T-helper 22 cell (primary cell): ENCODE measurements around the gene PDE2A.

Experiments
- DNase-seq: peaks from one replicate; pipeline ENCODE4 v3.0.0-alpha.2; 2020; ENCODE audit warnings: low read depth

PDE2A gene

DNA sequence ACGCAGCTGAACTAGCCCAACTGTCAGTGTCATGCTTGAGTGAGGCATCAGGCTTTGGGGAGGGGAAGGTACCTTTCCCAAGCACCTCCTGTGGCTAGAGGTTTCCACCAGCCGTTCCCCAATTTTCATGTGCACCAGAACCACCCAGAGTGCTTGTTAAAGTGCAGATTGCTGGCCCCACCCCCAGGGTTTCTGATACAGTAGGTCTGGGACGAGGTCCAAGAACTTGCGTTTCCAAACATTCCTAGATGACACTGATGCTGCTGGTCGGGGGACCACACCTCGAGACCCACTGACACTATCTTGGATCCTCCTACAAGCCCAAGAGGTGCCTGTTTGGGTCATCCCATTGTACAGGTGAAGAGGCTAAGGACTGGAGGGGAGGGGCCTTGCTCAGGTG is 59.8 kb downstream of the PDE2A start:
- DNase-seq, result no peak

DNA sequence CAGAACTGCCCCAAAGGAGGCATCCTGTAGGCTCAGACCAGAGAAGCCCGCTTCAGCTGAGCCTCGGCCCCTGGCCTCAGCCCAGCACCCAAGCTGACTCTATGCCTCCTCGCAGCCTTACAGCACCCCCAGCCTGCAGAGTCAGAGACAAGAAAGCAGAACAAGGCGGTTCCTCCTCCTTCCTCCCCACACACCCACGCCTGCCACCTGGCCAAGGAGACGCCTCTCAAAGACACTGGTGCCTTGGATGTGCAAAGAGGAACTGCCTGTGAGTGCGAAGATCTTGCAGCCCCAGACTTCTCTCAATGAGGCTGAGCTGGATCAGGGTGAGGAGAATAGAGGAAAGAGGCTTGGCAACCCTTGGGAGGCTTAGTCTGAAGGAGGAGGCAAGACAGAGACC is 60.2 kb downstream of the PDE2A start:
- DNase-seq, result no peak

DNA sequence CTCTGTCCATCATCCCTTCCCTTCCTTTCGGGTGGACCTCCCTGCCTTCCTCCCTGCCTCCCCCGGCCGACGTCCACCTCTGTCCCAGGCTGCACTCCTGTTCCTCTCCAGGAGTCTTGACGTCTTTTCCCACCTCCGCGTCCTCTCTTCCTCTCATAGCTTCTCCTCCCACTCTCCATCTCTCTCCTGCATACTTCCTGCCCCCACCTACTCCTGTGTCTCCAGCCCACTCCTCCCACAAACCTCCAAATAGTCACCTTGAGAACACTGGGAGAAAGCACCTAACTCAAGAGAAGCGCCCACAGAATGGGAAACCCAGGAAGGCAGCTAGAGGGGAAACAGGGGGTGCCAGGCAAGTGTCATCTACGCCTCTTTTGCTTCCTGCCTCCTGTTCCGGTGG is 60.8 kb downstream of the PDE2A start:
- no peak for DNase-seq

DNA sequence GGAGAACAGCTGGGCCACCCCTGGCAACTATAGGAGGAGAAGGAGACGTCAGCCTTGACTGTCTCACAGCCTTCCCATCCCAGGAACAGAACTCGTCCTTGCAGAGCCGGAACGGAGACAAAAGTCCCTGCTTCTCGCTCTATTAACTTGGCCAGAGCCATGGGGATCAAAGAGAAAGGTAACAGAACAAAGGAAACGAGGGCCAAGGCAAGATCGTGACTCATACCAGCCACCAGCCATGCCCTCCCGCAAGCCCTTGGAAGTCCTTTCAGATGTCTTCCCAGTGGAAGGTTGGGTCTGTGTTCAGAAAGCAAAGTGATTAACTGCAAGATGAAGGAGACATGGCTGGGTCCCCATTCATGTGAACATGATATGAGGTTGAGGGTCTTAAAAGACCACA is 64.7 kb downstream of the PDE2A start:
- DNase-seq, result no peak

DNA sequence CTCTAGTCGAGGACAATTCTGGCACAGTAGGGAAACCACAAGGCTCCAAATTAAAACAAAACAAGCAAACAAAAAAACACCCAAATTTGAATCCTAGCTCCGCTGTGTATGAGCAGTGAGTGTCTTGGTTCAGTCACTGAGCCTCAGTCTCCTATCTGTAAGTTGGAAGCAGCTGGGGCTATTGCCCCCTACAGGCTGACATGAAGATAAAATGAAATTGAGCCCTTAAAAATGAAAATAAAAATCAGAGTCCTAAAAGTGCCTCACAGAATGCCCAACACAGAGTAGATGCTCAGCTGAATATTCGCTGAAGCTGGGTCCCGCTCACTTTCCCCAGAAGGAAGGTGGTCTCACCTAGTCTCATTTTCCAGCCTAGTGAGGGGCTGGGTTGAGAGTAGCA is 65.2 kb downstream of the PDE2A start:
- no peak for DNase-seq

DNA sequence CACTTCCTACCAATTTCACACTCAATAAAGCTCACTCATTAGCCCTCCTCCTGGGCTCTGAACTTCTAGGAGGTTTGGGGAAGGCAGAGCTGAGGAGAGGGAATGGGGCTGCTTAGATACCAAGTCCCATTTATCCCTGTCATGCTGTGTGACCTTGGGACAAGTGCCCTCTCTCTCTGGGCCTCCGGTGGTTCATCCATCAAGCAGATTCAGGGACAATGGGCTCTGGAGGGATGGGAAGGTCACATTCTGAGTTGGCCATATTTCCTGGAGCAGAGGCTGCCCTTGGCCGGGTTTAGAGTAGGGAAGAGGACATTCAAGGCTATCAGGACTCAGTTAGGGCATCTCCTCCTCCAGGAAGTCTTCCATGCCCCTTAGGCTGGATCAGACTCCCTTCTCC is 66.7 kb downstream of the PDE2A start:
- DNase-seq, result no peak

DNA sequence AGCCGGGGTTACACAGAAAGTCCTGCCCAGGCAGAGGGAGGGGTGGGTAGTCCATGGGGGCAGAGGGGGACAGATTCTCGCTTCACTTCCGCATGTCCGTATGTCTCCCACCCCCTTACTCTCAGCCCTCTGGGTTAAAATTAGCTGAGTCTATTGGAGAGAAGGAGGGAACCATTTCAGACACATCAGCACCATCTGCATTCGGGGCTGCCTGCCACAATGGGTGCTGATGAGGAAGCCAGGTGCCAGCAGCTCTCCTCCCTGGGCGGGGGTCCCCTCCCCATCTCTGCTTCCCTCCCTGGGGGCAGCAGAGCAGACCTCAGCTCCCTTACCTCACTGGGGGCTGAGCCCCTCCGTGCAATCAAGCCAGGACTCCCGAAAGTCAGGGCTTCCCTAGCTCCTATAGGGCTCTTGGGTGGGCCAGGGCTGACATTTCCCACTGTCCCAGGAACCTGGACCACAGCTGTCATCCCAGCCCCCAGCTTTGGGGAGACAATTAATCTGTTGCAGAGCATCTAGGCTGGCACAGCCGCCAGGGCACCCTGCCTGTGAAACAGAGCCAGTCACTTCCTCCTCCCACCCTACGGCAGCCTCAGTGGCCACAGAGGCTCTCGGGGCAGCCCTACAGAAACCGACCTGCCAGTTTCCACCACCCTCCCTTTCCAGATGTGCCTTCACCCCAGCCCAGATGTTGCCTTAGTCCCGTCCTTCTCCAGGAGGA is 67.3 kb downstream of the PDE2A start:
- no peak for DNase-seq

DNA sequence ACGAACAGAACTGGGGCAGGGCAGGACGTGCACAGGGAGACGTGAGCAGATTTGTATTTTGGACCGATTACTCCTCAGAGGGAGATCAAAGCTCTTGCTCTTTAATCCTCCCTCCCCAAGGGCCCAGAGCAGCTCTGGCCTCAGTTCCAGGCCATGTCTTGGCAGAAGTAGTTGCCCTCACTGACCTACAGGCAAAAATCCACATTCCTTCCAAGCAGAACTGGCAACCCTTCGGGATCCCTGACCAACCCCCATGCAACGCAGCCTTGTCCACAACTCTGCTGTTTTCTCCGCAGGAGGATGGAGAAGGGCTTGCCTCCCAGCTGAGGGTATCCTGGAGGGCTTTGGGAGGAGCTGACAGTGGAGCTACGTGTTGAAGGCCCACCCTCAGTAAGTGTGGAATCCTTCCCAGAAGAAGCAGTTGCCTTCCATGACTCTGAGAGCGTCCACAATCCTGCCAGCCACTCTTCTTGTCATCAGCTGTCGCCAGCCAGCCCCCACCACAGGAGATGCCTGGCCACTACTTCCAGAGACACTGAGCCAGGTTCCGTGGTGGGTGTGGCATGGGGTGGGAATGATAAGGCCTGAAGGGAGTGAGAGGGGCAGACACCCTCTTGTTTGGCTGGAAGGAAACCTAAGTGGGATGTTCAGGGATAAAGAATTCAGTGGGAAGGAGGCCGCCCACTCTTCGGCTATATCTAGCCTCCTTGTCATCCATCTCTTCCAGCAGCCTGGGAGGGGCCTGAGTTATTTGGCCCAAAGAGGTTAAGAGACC is 68.1 kb downstream of the PDE2A start:
- no peak for DNase-seq

DNA sequence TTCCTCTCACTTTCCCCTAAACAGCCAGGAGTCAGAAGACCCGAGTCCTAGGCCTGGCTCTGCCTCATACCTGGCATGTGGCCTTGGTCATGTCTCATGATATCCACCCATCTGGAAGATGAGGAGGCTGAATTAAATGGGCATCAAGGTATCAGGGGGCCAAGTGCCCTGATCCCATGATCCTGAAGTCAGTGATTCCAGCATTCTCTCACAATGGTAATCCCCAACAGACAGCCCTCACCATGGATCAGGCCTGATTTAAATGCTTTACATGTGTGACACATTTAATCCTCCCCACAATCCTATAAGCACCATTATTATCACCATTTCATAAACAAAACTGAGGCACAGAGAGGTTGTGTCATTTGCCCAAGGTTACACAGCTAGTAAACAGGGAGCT is 70.0 kb downstream of the PDE2A start:
- DNase-seq, result no peak

DNA sequence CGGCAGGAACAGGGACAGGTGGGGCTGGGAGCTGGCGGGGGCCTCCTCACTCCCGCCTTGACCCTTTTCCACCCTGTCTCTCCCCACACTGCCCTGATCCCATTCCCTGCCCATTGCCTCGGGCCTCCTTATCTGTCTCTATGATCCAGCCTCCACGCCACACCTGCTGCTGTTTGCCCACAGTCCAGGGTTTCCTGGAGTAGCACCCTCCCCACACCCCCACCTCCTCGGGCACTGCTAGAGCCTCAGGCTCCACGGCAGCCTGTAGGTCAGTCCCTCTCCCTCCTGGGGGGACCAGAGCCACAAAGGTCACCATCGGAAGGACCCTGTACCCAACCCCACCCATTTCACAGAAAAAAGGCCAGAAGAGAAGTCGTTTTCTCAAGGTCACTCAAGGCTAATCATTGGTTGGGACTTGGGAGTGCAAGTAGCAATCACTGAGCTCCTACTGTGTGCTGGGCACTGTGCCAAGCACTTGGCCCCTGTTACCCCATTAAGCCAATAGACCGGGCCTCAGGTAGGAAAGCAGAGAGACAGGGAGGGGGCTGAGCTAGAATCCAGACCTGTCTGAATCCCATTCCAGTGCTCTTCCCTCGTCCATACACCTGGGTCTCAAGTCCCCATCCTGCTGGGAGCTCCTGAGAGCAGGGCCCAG is 71.8 kb downstream of the PDE2A start:
- DNase-seq, result no peak

DNA sequence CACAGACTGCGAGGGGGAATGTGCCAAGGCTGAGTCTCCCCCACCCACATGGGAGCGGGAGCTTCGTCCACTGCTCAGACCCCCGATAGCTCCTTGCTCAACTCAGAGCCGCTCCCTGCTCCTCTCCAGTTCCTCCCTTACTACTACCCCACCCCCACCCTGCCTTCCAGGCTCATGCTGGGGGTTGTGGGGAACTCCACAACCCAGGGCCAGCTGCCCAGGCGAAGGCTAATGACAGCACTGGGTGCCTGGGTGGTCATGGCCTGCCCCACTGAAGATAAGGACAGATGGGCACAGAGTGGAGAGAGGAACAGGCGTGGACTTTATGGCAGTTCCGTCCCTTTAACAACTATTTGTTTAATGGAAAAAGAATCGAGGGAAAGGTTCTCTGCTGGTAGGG is 73.7 kb downstream of the PDE2A start:
- DNase-seq, result no peak

DNA sequence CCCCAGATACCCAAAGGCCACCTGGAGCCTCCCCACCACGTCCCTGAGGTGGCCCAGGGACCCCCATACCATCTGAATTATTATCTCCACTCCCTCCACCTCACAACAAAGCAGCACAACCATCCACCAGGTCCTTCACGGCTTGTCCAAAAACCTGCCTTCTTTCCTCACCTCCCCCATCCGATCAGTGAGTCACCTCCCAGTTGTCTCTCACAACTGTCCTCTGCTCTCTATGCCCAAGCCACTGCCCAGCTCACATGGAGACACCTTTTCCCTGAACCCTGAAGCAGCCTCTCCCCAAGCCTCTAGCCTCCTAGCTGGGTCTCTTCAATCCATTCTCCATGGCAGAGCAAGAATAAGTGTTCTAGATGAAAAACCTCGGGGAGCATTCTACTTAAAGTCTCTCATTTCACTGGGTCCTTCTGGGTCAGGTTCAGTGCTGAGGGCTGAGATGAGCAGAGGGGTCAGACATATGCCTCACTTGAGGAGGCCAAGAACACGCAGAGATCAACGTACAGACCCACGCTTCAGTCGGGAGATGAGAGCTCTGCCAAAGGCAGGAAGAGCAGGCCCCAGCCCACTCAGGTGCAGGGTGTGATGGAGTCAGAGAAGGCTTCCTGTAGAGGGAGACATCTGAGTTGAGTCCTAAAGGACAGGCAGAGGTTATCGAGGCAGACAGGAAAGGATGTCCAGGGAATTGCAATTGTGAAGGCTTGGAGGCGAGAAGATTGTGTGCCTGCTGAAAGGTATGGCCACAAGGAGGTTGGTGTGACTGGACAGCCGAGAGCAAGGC is 74.7 kb downstream of the PDE2A start:
- no peak for DNase-seq

DNA sequence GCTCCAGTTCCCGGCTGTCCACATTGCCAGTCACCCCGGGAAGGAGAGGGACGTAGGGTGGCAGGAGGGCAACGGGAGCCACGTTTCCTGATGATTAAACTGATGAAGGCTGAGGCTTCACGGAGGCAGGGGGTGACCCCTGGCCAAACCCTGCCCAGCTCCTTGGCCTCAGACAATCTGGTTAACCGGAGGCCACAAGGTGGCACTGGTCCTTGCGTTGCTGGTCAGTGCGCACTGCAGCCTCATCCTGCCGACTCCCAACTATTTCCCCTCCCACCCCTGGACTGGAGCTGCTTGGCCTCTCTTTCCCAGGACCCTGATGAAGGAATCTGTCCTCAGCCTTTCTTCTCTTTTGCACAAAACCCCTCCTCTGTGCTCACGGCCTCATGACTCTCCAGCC is 75.3 kb downstream of the PDE2A start:
- DNase-seq, result no peak

DNA sequence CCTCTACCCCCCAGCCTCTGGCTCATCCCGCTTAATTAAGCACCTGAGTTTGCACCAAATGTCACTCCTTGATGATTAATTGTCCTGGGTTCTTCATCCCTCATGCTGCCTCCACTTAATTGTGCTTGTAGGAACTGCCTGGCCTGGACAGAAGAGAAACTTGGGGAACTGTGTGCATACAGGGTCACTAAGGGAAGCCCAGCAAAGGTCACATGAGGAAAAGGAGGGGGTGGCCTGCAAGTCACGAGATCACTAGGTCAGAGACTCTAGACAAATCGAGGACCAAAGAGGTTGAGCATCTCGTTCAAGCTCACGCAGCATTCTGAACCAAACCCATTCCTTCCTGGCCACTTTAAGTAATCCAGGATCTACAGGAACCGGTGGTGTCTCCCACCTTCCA is 75.8 kb downstream of the PDE2A start:
- no peak for DNase-seq

DNA sequence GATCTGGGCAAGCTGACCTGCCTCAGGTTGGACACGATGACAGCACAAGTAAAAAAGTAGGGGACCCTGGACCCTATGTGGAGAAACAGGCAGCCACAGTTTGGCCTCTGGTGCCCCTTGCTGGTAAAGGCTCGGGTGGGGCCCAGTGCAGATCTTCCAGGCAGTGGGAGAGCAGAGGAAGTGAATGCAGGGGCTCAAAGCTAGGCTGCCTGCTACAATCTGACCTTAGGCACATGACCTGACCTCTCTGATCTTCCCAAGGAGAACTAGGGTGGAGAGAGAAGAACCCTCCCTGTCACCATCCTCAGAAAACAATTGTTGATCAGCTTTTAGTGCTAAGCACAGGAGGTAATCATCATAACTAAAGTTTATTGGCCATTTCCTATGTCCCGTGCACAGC is 76.5 kb downstream of the PDE2A start:
- no peak for DNase-seq

DNA sequence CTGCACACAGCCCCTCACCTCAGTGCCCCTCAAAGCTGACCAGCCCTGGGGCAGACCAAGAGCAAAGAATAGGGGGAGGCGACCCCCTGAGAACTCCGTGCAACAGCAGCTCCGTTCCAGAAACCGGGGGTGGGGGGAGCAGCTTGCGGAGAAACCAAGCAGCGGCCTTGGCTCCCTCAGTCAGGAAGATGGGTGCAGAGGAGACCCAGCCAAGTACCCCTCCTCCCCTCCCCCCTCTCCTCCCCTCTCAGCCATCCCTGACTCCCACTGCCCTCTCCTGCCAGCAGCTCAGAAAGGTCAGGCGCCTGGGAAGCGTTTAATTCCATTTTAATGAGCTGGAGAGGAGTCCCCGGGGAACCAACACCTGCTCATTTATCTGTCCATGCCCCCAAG is 78.9 kb downstream of the PDE2A start:
- DNase-seq, result no peak

DNA sequence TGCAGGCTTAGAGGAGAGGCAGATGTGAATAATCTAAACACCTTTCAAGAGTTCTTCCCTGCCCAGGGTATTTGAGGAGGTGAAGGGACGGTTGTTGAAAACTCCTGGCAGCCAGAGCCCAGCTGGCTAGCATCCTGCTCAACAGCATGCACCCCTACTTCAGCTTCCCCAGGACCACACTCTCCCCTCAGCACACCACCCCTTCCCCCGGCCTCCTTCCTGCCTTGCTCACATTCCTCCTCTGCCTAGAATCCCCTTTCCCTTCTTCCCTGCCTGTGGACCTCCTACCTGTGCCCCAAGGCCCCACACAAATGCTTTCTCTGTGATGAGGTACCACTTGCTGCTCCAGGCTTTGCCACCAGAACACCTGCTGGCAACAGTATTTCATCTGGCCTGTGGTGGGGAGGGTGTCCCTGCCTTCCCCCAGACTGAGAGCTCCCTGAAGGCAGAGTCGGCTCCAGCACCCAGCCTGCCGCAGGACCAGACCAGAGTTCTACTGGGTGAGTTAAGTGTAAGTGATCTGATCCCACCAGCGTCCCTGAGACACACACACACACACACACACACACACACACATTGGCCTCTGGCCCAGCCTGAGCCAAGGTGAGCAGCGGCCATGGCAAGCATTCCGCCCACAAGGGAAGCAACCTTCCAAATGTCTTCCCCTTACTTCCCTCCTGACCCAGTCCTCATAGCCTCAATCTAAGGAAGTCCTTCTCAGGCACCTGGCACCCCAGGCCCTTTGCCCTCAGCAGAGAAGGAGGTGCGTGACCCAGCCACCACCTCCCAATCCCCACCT is 79.5 kb downstream of the PDE2A start:
- no peak for DNase-seq

DNA sequence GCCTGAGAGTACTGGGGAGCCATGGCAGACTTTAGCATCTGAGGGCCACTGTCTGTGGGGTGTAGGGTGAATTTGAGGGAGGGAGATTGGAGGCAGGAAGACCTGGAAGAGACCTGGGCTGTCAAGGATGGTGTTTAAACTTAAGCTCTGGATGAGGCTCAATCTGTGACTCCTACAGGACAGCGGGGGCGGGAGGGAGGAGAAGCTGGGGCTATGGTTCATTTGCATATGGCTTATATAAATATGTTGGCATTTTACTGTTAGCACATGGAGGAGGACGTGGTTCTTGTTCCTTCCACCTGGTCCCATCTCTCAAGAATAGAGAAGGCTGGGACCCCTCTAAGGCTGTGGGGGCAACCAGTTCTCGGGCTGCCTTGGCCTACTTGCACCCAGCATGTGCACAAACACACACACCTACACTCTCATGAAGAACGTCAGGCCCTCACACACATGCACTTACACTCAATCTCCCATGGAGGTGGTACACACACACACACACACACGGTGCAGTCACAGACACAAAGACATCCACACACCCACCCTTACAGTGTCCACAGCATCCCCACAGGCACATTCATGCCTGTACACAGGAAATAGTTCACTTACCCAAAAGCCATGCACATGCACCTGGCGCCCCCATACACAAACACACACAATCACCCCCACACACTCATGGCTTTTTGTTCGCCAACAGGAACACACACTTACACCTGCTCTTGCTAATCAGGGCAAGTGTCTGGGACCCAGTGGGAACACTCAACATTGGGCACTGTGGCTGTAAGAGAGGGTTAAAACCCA is 81.3 kb downstream of the PDE2A start:
- no peak for DNase-seq

DNA sequence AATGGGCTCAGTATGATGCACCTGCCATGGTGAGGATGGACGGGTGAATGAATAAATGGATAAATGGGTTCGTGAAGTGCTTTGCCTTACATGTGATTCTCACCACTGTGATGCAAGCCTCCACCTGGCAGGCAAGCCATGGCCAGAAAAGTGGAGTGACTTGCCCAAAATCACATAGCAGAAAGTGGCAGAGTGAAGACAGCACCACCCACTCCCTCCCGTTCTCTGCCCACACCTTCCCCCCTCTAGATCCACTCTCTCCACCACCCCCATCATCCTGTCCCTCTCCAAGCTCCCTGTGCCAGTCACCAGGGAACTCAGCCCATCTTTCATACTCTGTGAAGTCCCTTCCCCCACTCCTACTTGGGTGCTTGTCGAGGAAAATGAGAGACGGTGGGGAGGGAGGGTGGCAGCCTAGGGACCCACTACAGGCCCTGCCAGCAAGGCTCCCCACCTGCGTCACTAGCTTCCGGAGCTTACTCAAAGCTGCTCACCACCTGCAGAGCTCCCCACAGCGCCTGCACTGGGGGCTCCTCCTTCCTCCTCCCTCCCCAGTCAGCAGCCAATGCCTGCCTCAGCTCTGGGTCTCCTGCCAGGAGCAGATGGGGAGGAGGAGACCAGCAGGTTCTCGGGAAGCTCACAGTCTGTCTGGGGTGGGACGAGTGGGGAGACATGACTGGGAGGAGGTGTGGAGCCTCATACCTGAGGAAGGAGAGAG is 82.3 kb downstream of the PDE2A start:
- DNase-seq, result peak; percentile 34

DNA sequence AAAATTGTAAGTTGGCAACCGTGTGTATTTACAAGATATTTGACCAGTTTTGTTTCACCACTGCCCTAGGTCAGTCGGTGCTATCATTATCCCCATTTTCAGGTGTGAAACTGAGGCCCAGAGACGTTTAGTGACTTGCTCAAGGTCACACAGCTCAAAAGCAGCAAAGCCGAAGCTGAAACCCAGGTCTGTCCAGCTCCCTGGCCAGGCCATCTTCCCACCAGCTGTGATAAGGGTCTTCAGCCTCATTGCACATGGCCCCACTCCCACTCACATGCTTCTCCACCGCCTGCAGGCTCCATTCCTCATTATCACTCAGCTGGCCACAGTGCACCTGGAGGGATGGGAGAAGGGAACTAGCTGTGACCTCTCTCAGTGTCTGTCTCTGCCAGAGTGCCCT is 83.2 kb downstream of the PDE2A start:
- no peak for DNase-seq
